Measurements from ENCODE around the gene TMOD1.

TMOD1 gene

GRCh38 chr9:97596906-97597305 is 95.4 kb downstream of the TMOD1 start:
- Histone ChIP-seq H3K9me3 (ENCODE audit: insufficient read depth, low read length, severe bottlenecking) (no peaks in the 10 kb centered on the region), H3K4me1 (ENCODE audit: insufficient read depth, low read length) (peaks cover 6% of the 10 kb centered on the region; the same call in 1 of the 2 replicates), H4K20me1 (ENCODE audit: insufficient read depth, low read length) (no peaks in the 10 kb centered on the region), H3K36me3 (ENCODE audit: insufficient read depth, low read length) (peaks cover 20% of the 10 kb centered on the region), H3K4me2 (ENCODE audit: insufficient read depth, low read length) (no peak overlapping the region), H3K4me3 (ENCODE audit: low read depth in 1 of 2, low read length in 2 of 2) (no peak overlapping the region), H2AFZ (ENCODE audit: low read depth, low read length) (no peak overlapping the region), H3K79me2 (ENCODE audit: insufficient read depth, low read length) (no peaks in the 10 kb centered on the region), H3K27me3 (ENCODE audit: insufficient read depth, low read length, poor library complexity) (peaks cover 4% of the 10 kb centered on the region), H3K9ac (ENCODE audit: low read depth, low read length) (no peak overlapping the region), H3K27ac (ENCODE audit: low read length) (no peak overlapping the region)
- TF ChIP-seq EZH2 (IDR thresholded peaks at IDR 0.05; ENCODE audit: borderline replicate concordance, low read depth, low read length, severe bottlenecking) (no peak), CTCF (IDR thresholded peaks at IDR 0.05; ENCODE audit: borderline replicate concordance, extremely low read depth, low read length, poor library complexity, severe bottlenecking) (no peak)
- no peak for ATAC-seq (ENCODE audit: insufficient read depth, low read depth)
- no peak for DNase-seq

- Histone ChIP-seq H3K27ac (ENCODE audit: low read length) (no peak overlapping the region), H3K36me3 (ENCODE audit: insufficient read depth, low read length) (peaks cover 33% of the 10 kb centered on the region), H3K9ac (ENCODE audit: low read depth, low read length) (no peak overlapping the region), H2AFZ (ENCODE audit: low read depth, low read length) (peak overlapping the region; percentile 71), H3K4me3 (ENCODE audit: low read depth in 1 of 2, low read length in 2 of 2) (no peak overlapping the region), H4K20me1 (ENCODE audit: insufficient read depth, low read length) (no peaks in the 10 kb centered on the region), H3K9me3 (ENCODE audit: insufficient read depth, low read length, severe bottlenecking) (no peaks in the 10 kb centered on the region), H3K4me1 (ENCODE audit: insufficient read depth, low read length) (peaks cover 6% of the 10 kb centered on the region; the same call in 1 of the 2 replicates), H3K27me3 (ENCODE audit: insufficient read depth, low read length, poor library complexity) (no peaks in the 10 kb centered on the region), H3K4me2 (ENCODE audit: insufficient read depth, low read length) (0 out of 2 replicates have a peak overlapping the region, but pooled peaks have one; percentile 26), H3K79me2 (ENCODE audit: insufficient read depth, low read length) (no peaks in the 10 kb centered on the region)
- ATAC-seq (ENCODE audit: insufficient read depth, low read depth) (peak; percentile 97), DNase-seq (peak; percentile 74)
- no peak for TF ChIP-seq EZH2 (IDR thresholded peaks at IDR 0.05; ENCODE audit: borderline replicate concordance, low read depth, low read length, severe bottlenecking)
- peak; percentile 80 for TF ChIP-seq CTCF (IDR thresholded peaks at IDR 0.05; ENCODE audit: borderline replicate concordance, extremely low read depth, low read length, poor library complexity, severe bottlenecking)
Observed at GRCh38 chr9:97598461-97599288, 97.2 kb downstream of the TMOD1 start.

- ATAC-seq (ENCODE audit: insufficient read depth, low read depth) (no peak), DNase-seq (no peak)
- Histone ChIP-seq H3K79me2 (ENCODE audit: insufficient read depth, low read length) (no peaks in the 10 kb centered on the region), H4K20me1 (ENCODE audit: insufficient read depth, low read length) (no peaks in the 10 kb centered on the region), H3K9me3 (ENCODE audit: insufficient read depth, low read length, severe bottlenecking) (no peaks in the 10 kb centered on the region), H3K4me2 (ENCODE audit: insufficient read depth, low read length) (no peak overlapping the region), H3K36me3 (ENCODE audit: insufficient read depth, low read length) (peaks cover 37% of the 10 kb centered on the region), H3K27me3 (ENCODE audit: insufficient read depth, low read length, poor library complexity) (no peaks in the 10 kb centered on the region), H3K9ac (ENCODE audit: low read depth, low read length) (no peak overlapping the region), H3K4me1 (ENCODE audit: insufficient read depth, low read length) (peaks cover 6% of the 10 kb centered on the region; the same call in 1 of the 2 replicates), H2AFZ (ENCODE audit: low read depth, low read length) (no peak overlapping the region), H3K4me3 (ENCODE audit: low read depth in 1 of 2, low read length in 2 of 2) (no peak overlapping the region), H3K27ac (ENCODE audit: low read length) (no peak overlapping the region)
- TF ChIP-seq CTCF (IDR thresholded peaks at IDR 0.05; ENCODE audit: borderline replicate concordance, extremely low read depth, low read length, poor library complexity, severe bottlenecking) (no peak), EZH2 (IDR thresholded peaks at IDR 0.05; ENCODE audit: borderline replicate concordance, low read depth, low read length, severe bottlenecking) (no peak)
Observed at GRCh38 chr9:97599314-97599846, 97.9 kb downstream of the TMOD1 start.
